GF-D8 (cell line): ENCODE measurements around the gene SPP2.

Experiments used
- DNase-seq: peaks from one replicate; lab custom pipeline; 2025; lab: John Stamatoyannopoulos, UW

SPP2 gene

DNA sequence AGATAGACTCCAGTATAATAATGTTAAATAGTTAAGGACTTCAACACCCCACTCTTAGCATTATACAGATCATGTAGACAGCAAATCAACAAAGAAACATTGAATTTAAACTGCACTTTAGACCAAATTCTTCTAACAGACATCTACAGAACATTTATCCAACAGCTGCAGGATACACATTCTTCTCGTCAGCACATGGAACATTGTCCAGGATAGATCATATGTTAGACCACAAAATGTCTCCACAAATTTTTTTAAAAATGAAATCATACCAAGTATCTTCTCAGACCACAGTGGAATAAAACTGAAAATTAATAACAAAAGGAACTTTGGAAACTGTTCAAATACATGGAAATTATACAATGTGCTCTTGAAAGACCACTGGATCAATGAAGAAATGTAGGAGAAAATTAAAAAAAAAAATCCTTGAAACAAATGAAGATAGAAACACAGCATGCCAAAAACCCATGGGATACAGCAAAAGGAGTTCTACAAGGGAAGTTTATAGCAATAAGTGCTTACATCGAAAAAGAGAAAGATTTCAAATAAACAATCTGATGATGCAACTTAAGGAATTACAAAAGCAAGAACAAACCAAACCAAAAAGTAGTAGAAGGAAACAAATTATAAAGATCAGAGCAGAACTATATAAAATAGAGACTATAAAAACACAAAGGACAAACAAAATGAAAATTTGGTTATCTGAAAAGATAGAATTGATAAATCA, 12.3 kb upstream of the SPP2 start:
- DNase-seq: no peak

DNA sequence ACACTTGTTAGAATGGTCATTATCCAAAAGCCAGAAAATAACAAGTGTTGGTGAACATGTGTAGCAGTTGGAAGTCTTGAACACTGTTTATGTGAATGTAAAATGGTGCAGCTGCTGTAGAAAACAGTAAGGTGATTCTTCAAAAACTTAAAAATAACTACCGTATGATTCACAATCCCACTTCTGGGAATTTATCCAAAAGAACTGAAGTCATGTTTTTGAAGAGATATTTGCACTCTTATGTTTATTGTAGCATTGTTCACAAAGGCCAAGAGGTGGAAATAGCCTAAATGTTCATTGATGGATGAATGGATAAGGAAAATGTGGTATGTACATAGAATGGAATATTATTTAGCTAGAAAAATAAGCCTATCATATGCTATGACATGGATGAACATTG, 6.3 kb upstream of the SPP2 start:
- DNase-seq: no peak

DNA sequence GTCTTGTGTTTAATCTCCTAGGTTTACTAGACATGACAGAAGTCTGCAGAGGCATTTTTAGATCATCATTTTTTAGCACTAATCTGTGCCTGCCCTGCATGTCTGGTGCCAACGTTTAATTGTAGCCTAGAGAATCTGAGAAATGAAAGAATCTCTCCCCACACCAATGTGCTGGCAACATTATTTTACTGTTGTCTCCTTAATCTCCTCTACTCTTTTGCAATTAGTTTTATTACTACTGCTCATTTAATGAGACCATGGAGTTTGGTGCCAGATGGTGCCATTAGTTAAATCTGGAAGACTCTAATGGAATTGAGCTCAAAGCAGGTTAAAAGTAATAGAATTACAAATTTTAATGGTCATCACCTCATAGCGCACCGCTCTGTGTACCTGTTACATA, 4.0 kb upstream of the SPP2 start:
- DNase-seq: no peak

DNA sequence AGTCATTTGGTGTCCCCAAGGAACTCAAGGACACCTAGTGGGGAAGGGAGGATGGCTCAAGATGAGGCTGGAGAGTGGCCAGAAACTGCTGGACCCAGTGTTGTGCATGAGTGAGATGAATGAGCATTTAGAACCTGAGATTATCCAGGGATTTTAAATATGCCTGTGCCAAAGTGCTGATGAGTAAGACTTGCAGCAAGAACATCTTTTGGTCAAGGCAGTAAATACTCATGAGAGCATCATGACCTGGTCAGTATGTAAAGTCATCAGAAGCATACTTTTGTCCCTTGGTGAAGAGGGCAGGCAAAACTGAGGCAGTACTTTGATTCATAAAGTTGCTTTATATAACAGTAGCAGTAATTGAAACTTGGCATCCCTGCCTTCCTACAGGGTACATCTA, 3.1 kb upstream of the SPP2 start:
- DNase-seq: no peak

DNA sequence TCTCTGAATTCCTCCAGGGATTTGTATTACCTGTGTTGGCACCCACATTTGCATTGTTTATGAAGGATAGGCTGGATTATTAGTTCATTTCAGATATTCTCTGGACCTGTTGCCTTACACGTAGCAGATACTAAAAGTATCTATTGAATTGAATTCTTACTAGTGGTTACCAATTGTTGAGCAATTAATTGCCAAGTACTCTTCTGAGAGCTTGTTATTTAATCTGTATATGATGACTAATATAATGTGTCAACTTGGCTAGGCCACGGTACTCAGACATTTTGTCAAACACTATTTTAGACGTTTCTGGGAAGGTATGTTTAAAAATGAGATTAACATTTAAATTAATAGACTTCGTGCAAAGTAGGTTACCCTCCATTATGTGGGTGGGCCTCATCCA, 2.5 kb upstream of the SPP2 start:
- DNase-seq: no peak

DNA sequence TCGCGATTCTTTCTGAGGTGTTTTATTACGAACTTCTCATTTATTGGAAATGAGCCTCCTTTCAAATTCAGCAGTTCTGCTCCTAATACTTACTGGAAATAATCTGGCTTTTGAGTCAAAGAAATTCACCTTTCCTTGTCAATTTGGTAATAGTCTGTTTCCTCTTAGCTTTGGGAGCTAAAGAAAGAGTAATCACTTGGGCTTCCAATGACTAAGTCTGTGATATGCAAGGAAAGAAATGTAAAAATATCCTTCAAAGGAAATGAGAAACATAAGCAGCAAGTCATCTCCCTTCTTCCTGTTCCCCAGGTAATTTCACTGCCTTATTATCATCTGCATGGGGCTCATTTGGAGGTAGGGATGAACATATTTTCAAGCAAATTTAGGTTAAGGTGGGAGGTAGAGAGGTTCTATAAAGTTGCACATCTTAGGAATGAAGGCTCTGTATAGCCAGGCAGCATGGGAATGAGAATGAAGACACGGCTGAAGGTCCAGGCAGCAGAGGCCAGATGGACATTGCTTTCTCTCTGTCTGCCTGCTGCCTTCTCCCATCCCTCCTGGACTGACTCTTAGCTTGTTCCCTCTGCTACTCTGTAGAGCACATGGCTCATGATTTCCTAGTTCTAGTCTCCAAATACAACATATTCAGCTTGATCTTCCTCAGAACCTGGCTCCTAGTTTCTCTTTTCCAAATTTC, 1.0 kb downstream of the SPP2 start:
- no peak for DNase-seq

DNA sequence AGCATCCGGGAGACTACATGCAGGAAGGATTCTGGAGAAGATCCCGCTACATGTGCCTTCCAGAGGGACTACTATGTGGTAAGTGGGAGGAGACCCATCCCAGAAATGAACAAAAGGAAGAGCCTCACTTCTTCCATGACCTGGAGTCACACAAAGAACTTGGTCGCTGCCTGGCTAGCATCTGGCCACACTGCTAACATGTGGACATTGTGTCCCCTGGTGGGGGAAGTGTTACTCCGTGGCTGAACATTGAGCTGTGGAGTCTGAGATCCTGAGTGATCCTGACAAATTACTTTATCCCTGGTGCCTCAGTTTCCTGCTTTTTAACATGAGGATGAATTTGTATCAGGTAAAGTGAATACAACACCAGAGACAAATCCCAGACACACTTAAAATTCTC, 8.4 kb downstream of the SPP2 start:
- DNase-seq: no peak

DNA sequence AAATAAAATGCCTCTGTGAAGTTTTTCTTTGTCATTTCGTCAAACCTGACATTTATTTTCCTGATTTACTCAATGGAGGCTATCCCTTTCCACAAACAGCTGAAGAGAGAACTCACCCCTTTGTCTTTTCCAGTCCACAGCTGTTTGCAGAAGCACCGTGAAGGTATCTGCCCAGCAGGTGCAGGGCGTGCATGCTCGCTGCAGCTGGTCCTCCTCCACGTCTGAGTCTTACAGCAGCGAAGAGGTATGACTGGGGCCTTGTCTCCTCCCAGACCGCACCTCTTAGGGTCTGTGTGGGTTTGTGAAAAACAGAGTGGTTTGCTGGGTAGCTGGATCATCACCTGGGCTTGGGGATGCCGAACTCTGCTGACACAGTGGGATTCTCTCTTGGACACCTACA, 9.7 kb downstream of the SPP2 start:
- DNase-seq: no peak

DNA sequence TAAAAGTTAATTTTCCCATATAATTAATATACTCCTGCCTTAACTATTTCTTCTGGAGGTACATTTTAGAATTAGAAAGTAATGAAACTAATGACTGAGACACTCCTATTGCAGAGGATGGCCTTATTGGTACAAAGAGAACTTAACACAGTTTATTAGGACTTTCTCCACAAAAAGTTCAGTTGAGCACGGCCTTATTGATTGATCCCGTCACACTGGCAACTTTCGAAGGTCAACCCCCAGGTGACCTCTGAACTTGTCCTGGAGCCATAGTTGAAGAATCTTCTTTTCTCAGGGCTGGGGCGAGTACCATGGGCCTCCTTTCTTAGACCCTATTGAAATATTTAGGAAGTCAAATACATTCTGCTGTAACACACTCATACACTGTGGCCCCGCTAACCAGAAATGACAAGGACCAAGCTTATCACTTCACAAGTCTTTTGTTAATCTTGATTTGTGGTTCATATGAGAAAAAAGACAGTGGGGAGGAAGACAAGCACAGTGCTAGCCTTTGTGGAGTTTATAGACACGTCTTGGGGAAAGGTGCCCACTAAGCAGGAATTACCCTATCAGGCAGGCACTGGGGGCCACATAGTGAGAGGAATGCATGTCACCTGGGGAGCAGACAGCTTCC, 11.2 kb downstream of the SPP2 start:
- DNase-seq: no peak

DNA sequence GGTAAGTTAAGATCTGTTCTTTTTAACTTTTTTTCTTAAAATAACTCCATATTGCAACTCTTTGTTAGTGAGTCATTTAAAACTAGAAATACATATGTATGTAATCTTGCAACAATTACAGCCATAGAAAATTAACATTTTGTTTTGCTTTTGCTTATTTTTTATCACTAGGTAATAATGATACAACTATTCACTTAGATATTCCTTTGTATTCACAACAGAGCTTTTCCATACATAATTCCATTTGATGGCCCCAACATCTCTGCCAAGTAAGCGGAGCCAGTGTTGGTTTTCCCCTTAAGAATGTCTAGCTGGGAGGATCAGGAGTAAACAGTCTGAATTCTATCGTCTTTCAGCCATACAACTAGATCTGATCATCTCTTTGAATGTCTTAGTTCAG, 16.1 kb downstream of the SPP2 start:
- DNase-seq: no peak

DNA sequence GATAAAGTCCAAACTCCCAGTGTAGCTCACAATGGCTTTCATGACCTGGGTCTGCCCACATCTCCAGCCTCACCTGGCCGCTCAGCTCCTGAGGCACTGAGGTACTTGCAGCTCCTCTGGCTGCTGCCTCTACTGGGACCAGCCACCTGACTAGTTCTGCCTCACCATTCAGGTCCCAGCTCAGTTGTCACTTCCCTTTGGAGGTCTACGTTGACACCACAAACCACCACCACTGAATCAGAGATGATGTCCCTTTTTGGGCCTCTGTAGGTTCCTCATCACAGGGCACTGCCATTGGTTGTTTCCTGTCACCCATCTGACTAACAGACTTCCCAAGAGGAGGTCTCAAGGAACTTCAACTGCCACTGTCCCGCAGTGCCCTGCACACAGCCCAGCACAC, 21.2 kb downstream of the SPP2 start:
- no peak for DNase-seq

DNA sequence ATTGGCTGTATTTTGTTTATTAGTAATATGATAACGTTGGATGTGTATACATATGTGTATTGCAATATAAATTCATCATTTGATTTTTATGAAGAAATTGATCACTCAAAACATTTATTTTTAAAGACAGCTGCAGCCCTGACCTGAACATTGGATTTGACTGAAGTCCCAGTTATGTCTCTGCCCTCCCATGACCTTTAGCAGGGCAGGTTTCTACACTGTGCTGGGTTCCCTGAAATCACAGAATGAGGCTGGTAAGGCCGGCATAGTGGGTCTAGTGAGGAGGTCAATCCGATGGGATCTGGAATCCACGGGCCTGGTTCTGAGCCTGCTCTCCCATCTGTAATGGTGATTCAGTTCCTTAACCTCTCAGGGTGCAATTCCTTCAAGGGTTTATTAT, 22.0 kb downstream of the SPP2 start:
- DNase-seq: no peak

DNA sequence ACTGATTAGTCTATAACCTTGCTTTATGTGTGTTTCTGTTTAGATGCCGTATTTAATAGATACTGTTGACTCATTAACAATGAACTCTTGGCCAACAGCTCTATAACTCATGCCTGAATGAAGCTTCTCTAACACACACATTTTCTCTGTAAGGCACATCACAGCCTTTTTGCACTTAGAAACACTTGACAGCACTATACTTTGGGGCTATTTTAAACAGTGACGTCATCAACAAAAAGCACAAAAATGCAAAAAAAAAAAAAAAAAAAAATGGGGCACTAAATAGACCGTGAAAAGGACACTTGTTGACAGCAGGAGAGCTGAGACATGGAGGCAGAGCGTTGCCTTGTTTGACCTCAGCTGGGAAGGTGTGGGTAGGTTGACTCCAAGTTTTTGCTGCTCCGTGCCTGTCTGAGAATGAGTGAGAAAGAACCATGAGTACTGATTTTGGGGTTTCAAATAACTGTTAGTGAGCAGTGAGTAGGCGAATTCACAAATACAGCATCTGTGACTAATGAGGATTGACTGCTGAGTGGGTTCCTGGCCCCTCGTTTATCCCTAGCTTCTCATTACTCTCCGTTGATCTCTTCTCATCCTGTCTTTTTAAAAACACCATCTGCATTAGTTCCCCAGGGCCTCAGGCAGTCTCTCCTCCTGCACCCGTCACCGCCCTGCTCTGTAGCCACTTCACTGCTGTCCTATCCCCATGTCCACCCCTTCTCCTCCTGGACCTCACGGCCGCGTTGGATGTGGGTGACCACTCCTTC, 24.4 kb downstream of the SPP2 start:
- no peak for DNase-seq

DNA sequence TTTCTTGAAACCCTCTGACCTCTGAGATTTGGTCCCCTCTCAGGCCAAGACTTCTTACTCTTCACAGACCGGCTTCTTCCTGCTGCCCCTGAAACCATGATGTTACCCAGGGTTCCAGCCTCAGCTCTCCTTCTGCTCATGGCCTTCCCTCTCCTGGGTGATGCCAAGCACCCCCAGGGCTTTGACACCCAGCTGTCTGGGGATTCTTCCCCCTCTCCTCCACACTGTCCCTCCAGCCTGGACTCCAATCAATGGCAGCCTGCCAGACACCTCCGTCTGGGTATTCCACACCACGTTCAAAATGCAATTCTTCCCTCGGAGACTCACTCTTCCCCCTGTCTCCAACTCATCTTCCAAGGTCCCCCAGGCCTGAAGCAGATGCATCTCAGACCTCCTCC, 25.0 kb downstream of the SPP2 start:
- no peak for DNase-seq

DNA sequence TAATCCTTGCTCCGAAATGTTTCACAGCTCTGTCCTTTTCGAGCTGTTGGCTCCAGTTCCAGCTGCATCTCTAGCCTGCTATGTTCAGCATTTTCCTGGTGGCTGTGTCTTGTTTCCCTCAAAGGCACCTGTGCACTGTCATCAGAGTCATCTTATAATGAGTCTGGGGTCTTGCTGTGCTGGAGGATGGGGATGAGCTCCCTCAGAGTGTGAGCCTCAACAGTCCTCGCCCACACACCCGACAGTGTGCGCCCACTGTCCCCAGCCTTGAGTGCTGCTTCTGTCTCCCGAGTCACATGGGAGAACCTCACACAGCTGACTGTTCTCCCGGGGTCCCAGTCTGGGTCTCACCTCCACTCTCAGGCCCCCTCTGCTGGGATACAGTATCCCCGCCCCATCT, 25.4 kb downstream of the SPP2 start:
- DNase-seq: no peak

DNA sequence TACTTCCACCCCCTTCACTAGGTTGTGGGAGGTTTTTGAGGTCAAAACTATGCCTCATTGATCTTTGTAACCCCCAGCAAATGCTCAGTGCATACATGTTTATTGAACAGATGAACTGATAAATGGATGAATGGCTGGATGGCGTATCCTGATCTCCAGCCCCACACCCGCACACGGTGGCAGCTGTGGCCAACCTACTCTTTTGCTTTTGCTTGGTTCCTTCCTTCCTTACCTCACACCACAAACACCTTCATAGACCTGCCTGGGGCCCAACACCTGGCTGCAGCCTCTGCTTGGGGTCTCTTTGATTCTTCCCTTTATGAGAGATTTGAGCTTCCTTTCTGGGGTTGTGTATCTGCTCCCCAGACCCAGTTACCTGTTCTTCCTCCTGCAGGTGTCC, 25.9 kb downstream of the SPP2 start:
- DNase-seq: no peak

DNA sequence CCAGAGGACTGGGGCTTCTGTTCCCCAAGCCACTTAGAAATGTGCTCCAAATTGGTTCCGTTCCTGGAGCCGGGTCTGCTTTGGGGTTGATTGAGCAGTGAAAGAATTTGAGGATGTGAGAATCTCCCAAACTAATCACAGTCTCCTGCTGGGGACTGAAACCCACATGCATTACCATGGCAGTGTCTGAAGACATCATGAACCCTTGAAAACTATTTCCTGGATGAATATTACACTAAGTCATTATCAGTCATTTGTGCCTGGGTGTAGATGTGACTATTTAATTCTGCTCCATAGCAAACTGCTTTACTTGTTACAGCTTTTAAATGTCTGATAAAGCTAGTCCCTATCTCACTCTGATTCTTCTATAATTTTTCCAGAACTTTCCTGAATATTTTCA, 27.6 kb downstream of the SPP2 start:
- no peak for DNase-seq

DNA sequence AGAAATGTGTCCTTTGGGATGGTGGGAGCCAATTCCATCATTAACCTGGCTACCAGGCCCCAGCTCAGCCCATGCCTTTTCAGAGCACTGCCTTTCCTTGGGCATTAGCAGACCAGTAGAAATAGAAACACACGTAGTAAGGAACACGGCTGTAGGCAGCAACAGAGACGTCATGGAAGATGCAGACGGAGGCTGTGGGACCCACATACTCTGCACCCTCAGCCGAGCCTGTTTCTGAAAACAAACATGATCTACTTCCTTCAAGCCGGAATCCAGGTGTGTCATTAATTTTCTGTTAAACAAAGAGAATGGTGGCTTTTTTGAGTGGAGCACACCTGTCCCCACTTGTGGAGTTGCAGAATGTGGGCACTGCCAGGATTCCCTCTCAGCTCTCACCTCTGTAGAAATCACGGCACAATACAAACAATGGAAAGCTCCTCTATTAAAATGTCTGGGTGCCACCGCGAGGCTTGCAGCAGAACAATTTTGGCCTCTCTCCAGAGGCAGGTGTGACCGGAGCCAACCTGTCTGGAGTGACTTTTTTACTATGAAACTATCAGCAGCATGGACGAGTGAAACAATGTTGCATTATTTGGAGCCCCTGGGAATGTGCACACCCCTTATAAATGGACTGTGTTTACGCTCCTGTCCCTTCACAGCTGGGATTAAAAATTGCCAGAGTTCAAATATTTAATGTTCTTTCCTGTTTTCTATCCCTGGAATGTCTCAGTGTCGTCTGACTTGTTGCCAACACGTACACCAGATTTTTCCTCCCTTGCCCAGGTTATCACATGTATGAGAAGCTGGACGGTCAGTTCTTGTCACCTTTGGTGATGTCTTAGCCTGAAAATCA, 31.7 kb downstream of the SPP2 start:
- no peak for DNase-seq

DNA sequence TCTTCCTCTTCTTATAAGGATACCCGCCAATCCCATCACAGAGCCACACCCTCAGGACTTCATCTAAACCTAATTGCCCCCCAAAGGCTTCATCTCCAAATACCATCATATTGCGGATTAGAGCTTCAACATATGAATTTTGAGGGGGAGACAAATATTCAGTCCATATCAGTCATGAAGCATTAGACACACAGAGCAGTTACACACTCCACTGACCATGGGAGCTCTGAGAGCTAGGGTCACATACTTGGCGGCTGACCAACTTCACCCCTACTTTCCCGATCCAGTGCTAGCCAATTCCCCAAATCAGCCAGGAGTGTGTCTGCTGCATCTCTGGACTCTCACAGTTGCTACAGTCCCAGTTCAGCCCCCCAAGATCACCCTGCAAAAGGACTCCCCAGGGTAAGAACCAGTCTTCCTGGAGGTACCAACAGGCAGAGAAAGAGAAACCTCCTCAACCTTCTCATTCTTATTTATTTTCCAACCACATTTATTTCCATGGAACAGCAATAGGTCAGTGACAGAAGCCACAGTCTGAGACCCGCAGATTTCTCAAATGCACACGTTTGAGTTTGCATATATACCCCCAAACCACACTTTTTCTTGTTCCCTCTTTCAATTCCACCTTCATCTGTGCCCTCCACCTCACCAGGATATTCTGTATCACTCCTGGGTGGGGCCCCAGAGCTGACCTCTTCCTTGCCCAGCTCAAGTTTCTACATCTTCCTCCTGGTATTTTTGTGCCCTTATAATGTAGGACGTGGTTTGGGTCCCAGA, 33.3 kb downstream of the SPP2 start:
- no peak for DNase-seq

DNA sequence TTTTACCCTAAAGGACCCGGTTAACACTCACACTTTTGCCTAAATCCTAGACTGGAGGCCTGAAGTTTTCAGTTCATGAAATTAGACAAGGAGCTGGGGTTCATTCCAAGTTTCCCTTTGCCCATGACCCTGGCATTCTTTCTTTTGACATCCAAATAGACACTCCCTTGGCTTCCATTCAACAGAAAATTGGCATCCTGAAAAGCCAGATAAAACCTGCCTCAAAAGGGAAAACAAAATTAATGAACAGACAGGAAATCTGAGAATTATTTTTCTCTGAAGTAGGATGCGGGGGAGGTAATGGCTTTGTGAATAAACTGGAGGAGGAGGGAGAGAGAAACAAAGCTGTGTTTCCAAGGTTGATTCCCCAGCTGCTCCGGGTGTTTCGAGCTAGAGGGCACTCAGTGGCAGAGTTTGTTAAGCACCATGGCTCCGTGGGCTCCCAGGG, 41.0 kb downstream of the SPP2 start:
- DNase-seq: no peak

DNA sequence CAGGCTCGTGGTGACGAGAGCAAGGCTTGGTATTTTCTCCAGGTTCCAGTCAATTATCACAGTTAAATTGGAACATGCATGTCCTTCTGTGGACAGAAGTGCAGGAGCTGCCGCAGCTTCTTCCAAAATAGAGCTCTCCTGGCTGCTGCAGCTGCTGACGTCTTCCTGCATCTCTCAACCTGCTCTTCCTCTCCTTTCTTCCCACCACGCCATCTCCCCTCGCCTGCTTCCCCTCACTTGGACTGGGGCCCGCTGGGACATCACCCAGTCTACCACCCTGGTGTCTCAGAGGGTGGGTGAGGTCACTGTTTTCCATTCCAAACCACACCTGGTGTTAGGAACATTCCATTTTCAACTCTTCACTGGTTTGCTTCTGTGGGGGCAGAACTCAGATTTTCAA, 41.4 kb downstream of the SPP2 start:
- no peak for DNase-seq
